ENCODE results near the gene ITGAV.

The ITGAV gene

DNA sequence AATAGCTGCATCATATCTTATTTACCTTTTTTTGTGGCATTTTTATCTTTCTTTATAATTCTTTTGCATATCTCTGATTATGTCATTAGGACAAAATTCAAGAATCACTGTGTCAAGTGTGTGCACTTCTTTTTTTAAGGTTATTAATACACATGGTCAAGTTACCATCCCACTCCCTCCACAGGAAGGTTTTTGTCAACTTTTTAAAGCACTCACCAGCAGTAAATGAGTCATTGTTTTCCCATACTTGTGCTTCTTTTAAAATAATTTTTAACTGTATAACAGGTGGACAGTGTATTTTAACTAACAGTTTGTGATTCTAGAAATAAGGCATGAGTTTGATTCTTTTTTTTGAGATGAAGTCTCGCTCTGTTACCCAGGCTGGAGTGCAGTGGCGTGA, 58.3 kb downstream of the ITGAV start:
- no peaks in the 10 kb centered on the region for H3K9me3 ChIP-seq (ENCODE audit: insufficient read depth, low read depth, low read length)
- H2AFZ ChIP-seq (ENCODE audit: low read length) = no peak overlapping the region
- no peaks in the 10 kb centered on the region for H3F3A ChIP-seq (ENCODE audit: low read depth)
- no peak overlapping the region for H3K9ac ChIP-seq (ENCODE audit: low read depth, low read length, poor library complexity, severe bottlenecking)
- H4K20me1 ChIP-seq (ENCODE audit: insufficient read depth, low read length, poor library complexity, severe bottlenecking) = no peaks in the 10 kb centered on the region
- H3K4me2 ChIP-seq (ENCODE audit: low read depth, low read length, poor library complexity, severe bottlenecking) = no peak overlapping the region
- H3K9me2 ChIP-seq (replicated peaks; ENCODE audit: low read depth, low read length) = no peaks in the 10 kb centered on the region
- no peak overlapping the region for H3K4me3 ChIP-seq (ENCODE audit: low read length, poor library complexity, severe bottlenecking)
- no peaks in the 10 kb centered on the region for H3K4me1 ChIP-seq (ENCODE audit: insufficient read depth, low read length, poor library complexity, severe bottlenecking)
- 0 out of 2 replicates have a peak, but pooled peaks cover 3% of the 10 kb centered on the region for H3K36me3 ChIP-seq (ENCODE audit: insufficient read depth, low read length)
- H3K79me2 ChIP-seq (ENCODE audit: insufficient read depth, low read length) = no peaks in the 10 kb centered on the region
- TF ChIP-seq EZH2phosphoT487 (IDR thresholded peaks at IDR 0.05; ENCODE audit: borderline replicate concordance) = no peak
- TF ChIP-seq, protein P1, sequence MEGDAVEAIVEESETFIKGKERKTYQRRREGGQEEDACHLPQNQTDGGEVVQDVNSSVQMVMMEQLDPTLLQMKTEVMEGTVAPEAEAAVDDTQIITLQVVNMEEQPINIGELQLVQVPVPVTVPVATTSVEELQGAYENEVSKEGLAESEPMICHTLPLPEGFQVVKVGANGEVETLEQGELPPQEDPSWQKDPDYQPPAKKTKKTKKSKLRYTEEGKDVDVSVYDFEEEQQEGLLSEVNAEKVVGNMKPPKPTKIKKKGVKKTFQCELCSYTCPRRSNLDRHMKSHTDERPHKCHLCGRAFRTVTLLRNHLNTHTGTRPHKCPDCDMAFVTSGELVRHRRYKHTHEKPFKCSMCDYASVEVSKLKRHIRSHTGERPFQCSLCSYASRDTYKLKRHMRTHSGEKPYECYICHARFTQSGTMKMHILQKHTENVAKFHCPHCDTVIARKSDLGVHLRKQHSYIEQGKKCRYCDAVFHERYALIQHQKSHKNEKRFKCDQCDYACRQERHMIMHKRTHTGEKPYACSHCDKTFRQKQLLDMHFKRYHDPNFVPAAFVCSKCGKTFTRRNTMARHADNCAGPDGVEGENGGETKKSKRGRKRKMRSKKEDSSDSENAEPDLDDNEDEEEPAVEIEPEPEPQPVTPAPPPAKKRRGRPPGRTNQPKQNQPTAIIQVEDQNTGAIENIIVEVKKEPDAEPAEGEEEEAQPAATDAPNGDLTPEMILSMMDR (conservative IDR thresholded peaks at IDR 0.05; ENCODE audit: low read length) = no peak
- H3K27me3 ChIP-seq (ENCODE audit: insufficient read depth, low read length, poor library complexity, severe bottlenecking) = no peaks in the 10 kb centered on the region

DNA sequence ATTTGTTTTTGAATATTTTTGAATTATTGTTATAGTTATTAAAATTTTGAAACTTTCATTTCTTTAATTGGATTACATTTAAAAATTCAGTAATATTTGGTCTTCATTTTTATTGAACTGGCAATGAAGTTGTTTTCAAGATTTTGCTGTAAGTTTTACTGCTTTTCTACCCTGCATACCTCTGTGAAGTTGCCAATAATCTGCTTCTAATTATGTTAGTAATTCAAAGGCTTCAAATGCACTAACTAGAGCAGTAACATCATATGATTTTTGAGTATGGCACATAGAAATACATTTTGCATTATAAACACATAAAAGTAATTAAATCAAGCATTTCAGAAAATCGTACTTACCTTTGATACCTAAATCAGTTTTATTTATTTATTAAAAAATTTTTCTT, 63.7 kb downstream of the ITGAV start:
- no peak overlapping the region for H3K9ac ChIP-seq (ENCODE audit: low read depth, low read length, poor library complexity, severe bottlenecking)
- H3K36me3 ChIP-seq (ENCODE audit: insufficient read depth, low read length) = 0 out of 2 replicates have a peak, but pooled peaks cover 3% of the 10 kb centered on the region
- H2AFZ ChIP-seq (ENCODE audit: low read length) = no peak overlapping the region
- no peaks in the 10 kb centered on the region for H3K9me2 ChIP-seq (replicated peaks; ENCODE audit: low read depth, low read length)
- no peaks in the 10 kb centered on the region for H3K27me3 ChIP-seq (ENCODE audit: insufficient read depth, low read length, poor library complexity, severe bottlenecking)
- no peaks in the 10 kb centered on the region for H4K20me1 ChIP-seq (ENCODE audit: insufficient read depth, low read length, poor library complexity, severe bottlenecking)
- no peak for TF ChIP-seq EZH2phosphoT487 (IDR thresholded peaks at IDR 0.05; ENCODE audit: borderline replicate concordance)
- TF ChIP-seq, protein P1 (conservative IDR thresholded peaks at IDR 0.05; ENCODE audit: low read length) = no peak
- no peaks in the 10 kb centered on the region for H3K79me2 ChIP-seq (ENCODE audit: insufficient read depth, low read length)
- no peak overlapping the region for H3K4me3 ChIP-seq (ENCODE audit: low read length, poor library complexity, severe bottlenecking)
- no peaks in the 10 kb centered on the region for H3F3A ChIP-seq (ENCODE audit: low read depth)
- no peaks in the 10 kb centered on the region for H3K9me3 ChIP-seq (ENCODE audit: insufficient read depth, low read depth, low read length)
- no peaks in the 10 kb centered on the region for H3K4me1 ChIP-seq (ENCODE audit: insufficient read depth, low read length, poor library complexity, severe bottlenecking)
- no peak overlapping the region for H3K4me2 ChIP-seq (ENCODE audit: low read depth, low read length, poor library complexity, severe bottlenecking)

DNA sequence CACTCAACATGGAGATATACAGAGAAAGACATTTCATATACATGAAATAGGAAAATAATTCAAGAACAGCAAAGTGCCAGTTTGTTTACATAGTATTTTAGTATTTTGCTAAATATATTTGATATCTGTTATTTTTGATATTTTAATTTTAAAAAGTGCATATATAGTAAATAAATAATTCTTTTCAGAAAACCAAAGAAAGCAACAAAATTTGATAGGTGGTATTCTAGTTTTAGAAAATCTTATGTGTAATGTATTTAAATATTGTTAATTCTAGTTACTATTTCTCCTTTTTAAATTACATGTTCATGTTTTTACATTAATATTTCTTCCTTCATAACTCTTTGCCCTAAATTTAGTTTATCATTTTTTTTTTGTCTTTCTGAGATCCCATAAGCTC, 69.5 kb downstream of the ITGAV start:
- no peak overlapping the region for H2AFZ ChIP-seq (ENCODE audit: low read length)
- no peaks in the 10 kb centered on the region for H3K4me1 ChIP-seq (ENCODE audit: insufficient read depth, low read length, poor library complexity, severe bottlenecking)
- H3F3A ChIP-seq (ENCODE audit: low read depth) = no peaks in the 10 kb centered on the region
- no peaks in the 10 kb centered on the region for H3K27me3 ChIP-seq (ENCODE audit: insufficient read depth, low read length, poor library complexity, severe bottlenecking)
- no peaks in the 10 kb centered on the region for H3K79me2 ChIP-seq (ENCODE audit: insufficient read depth, low read length)
- no peak overlapping the region for H3K9ac ChIP-seq (ENCODE audit: low read depth, low read length, poor library complexity, severe bottlenecking)
- no peak overlapping the region for H3K4me3 ChIP-seq (ENCODE audit: low read length, poor library complexity, severe bottlenecking)
- no peaks in the 10 kb centered on the region for H3K9me3 ChIP-seq (ENCODE audit: insufficient read depth, low read depth, low read length)
- H4K20me1 ChIP-seq (ENCODE audit: insufficient read depth, low read length, poor library complexity, severe bottlenecking) = no peaks in the 10 kb centered on the region
- peaks cover 4% of the 10 kb centered on the region; the same call in 1 of the 2 replicates for H3K36me3 ChIP-seq (ENCODE audit: insufficient read depth, low read length)
- H3K4me2 ChIP-seq (ENCODE audit: low read depth, low read length, poor library complexity, severe bottlenecking) = no peak overlapping the region
- no peaks in the 10 kb centered on the region for H3K9me2 ChIP-seq (replicated peaks; ENCODE audit: low read depth, low read length)
- TF ChIP-seq, protein P1 (conservative IDR thresholded peaks at IDR 0.05; ENCODE audit: low read length) = no peak
- TF ChIP-seq EZH2phosphoT487 (IDR thresholded peaks at IDR 0.05; ENCODE audit: borderline replicate concordance) = no peak
